HCT116 (cell line): Measurements from ENCODE around the gene WDR37. TPM values are rescaled to one million over a fixed set of nuclear protein-coding genes. Genes with fewer than 3 reads are reported as not detected.

ENCODE experiments used
- ATAC-seq: fragments of 200-7000 bp; cut with Tn5 transposase; 2 replicates; pipeline ENCODE4 v1.9.1; 2020; ENCODE audit warnings: mild to moderate bottlenecking, moderate library complexity
- BruUV-seq: library from RNA; stranded (reverse); fragments of 400-500 nt; replicated peaks from 2 replicates; lab custom pipeline; 2021; lab: Mats Ljungman, UMichigan
- CTCF ChIA-PET: fragments of 300-600 bp; sonication (Branson Sonifier 250); formaldehyde crosslinking; loops from one replicate; lab custom pipeline; 2021; ENCODE audit warnings: antibody characterized with exemption; lab: Charles Lee
- POLR2A ChIA-PET: fragments of 300-600, 350-600 bp; sonication (Branson Sonifier 250); formaldehyde crosslinking; loops from one replicate; lab custom pipeline; 2021; ENCODE audit warnings: antibody characterized with exemption; lab: Charles Lee
- RAD21 ChIA-PET, 2 experiments: fragments of 300-600 bp; sonication (Branson Sonifier 250); formaldehyde crosslinking; loops; one replicate each; lab custom pipeline; 2023; ENCODE audit warnings: low total read pairs in 2 of 2; ENCODE audit not compliant: uncharacterized antibody in 2 of 2, unreplicated experiment in 2 of 2, low non-redundant PET in 1 of 2; lab: Charles Lee
- DNase-seq: peaks from one replicate; pipeline ENCODE4 v3.0.0-alpha.2; 2010; ENCODE audit warnings: low read depth, low spot score
- H2AFZ ChIP-seq: fragments of 200-600 bp; shearing (Covaris generic), sonication (generic); 2 replicates; pipeline ENCODE4 v1.6.1; 2017; ENCODE audit warnings: low read depth, mixed run types, mixed read lengths, antibody characterized with exemption, low read length; ENCODE audit not compliant: poor library complexity, severe bottlenecking
- H3K27ac ChIP-seq: 2 replicates; pipeline ENCODE4 v1.5.1; 2012; ENCODE audit warnings: low read depth, low read length
- H3K27me3 ChIP-seq: fragments of 200-600 bp; sonication (generic); 2 replicates; pipeline ENCODE4 v1.6.1; 2016; ENCODE audit warnings: mixed run types, low read length, mixed read lengths; ENCODE audit not compliant: insufficient read depth
- H3K36me3 ChIP-seq, 2 experiments: fragments of 200-500 bp in 1 of 2; fragments of 200-600 bp in 1 of 2; sonication (Bioruptor generic) in 1 of 2; sonication (generic) in 1 of 2; 2 replicates each; pipeline versions ENCODE4 v1.5.1 to v1.6.1; 2014 to 2016; ENCODE audit warnings: low read length in 2 of 2, inconsistent platforms in 1 of 2, mixed read lengths in 1 of 2, mixed run types in 1 of 2; ENCODE audit not compliant: insufficient read depth in 2 of 2, control insufficient read depth in 1 of 2
- H3K4me1 ChIP-seq, 2 experiments: fragments of 200-600 bp in 1 of 2; sonication (generic) in 1 of 2; 2 replicates each; pipeline versions ENCODE4 v1.5.1 to v1.6.1; 2012 to 2017; ENCODE audit warnings: low read length in 2 of 2, inconsistent platforms in 1 of 2, mild to moderate bottlenecking in 1 of 2, mixed read lengths in 1 of 2, mixed run types in 1 of 2, moderate library complexity in 1 of 2; ENCODE audit not compliant: insufficient read depth in 2 of 2, control insufficient read depth in 1 of 2
- H3K4me2 ChIP-seq: fragments of 200-600 bp; sonication (generic); 2 replicates; pipeline ENCODE4 v1.6.1; 2017; ENCODE audit warnings: mixed run types, low read length, mixed read lengths
- H3K4me3 ChIP-seq, 2 experiments: fragments of 200-600 bp in 1 of 2; sonication (generic) in 1 of 2; replicated peaks in 1 of 2; 2 replicates each; pipeline ENCODE4 v1.5.1; 2011 to 2016; ENCODE audit warnings: low read length in 2 of 2, control low read depth in 1 of 2, low read depth in 1 of 2, mild to moderate bottlenecking in 1 of 2, mixed read lengths in 1 of 2, mixed run types in 1 of 2
- H3K79me2 ChIP-seq: fragments of 200-600 bp; sonication (generic); 2 replicates; pipeline ENCODE4 v1.6.1; 2017; ENCODE audit warnings: mild to moderate bottlenecking, mixed run types, low read length, moderate library complexity, mixed read lengths; ENCODE audit not compliant: insufficient read depth
- H3K9ac ChIP-seq: fragments of 200-600 bp; sonication (generic); 2 replicates; pipeline ENCODE4 v1.6.1; 2016; ENCODE audit warnings: low read length, mixed read lengths
- H3K9me2 ChIP-seq: fragments of 200-600 bp; sonication (generic), shearing (Covaris generic); 2 replicates; pipeline ENCODE4 v1.6.1; 2017; ENCODE audit warnings: mixed run types, mild to moderate bottlenecking, moderate library complexity; ENCODE audit not compliant: insufficient read depth
- H3K9me3 ChIP-seq, 2 experiments: fragments of 200-500 bp in 1 of 2; fragments of 200-600 bp in 1 of 2; sonication (Bioruptor generic) in 1 of 2; sonication (generic) in 1 of 2; 2 replicates each; pipeline ENCODE4 v1.6.1; 2014 to 2017; ENCODE audit warnings: low read length in 2 of 2, mixed read lengths in 2 of 2, inconsistent platforms in 1 of 2, low read depth in 1 of 2, mild to moderate bottlenecking in 1 of 2, mixed run types in 1 of 2, moderate library complexity in 1 of 2; ENCODE audit not compliant: control insufficient read depth in 1 of 2, insufficient read depth in 1 of 2
- H4K20me1 ChIP-seq: fragments of 200-600 bp; sonication (generic), shearing (Covaris generic); 2 replicates; pipeline ENCODE4 v1.6.1; 2017; ENCODE audit warnings: mixed run types, mild to moderate bottlenecking, moderate library complexity; ENCODE audit not compliant: insufficient read depth
- ATF3 ChIP-seq: IDR thresholded peaks from 2 replicates; pipeline ENCODE4 v1.6.1; 2012
- CBX3 ChIP-seq: IDR thresholded peaks from 2 replicates; pipeline ENCODE4 v1.6.1; 2012; ENCODE audit warnings: low read depth
- CEBPB ChIP-seq: IDR thresholded peaks from 2 replicates; pipeline ENCODE4 v1.6.1; 2012; ENCODE audit warnings: low read depth
- EGR1 ChIP-seq: IDR thresholded peaks from 2 replicates; pipeline ENCODE4 v1.6.1; 2012; ENCODE audit warnings: low read depth
- ELF1 ChIP-seq: IDR thresholded peaks from 2 replicates; pipeline ENCODE4 v1.6.1; 2012; ENCODE audit warnings: low read depth, borderline replicate concordance
- EZH2 ChIP-seq: fragments of 200-600 bp; sonication (generic); IDR thresholded peaks from 2 replicates; pipeline ENCODE4 v1.6.1; 2017; ENCODE audit warnings: antibody characterized with exemption, mixed run types
- EZH2phosphoT487 ChIP-seq: fragments of 200-600 bp; IDR thresholded peaks from 2 replicates; pipeline ENCODE4 v1.6.1; 2018; ENCODE audit warnings: antibody characterized with exemption, borderline replicate concordance
- FOSL1 ChIP-seq: IDR thresholded peaks from 2 replicates; pipeline ENCODE4 v1.6.1; 2012; ENCODE audit warnings: low read depth
- POLR2A ChIP-seq: IDR thresholded peaks from 2 replicates; pipeline ENCODE4 v1.7.0; 2011; ENCODE audit warnings: borderline replicate concordance; ENCODE audit not compliant: insufficient read depth, insufficient read length; ENCODE audit errors: extremely low read depth
- POLR2AphosphoS5 ChIP-seq: IDR thresholded peaks from 2 replicates; pipeline ENCODE4 v1.6.1; 2011; ENCODE audit warnings: mild to moderate bottlenecking, low read depth, low read length, moderate library complexity
- RAD21 ChIP-seq: IDR thresholded peaks from 2 replicates; pipeline ENCODE4 v1.6.1; 2012; ENCODE audit warnings: low read depth, mild to moderate bottlenecking
- SIN3A ChIP-seq: IDR thresholded peaks from 2 replicates; pipeline ENCODE4 v1.6.1; 2012; ENCODE audit warnings: low read depth
- SP1 ChIP-seq: IDR thresholded peaks from 2 replicates; pipeline ENCODE4 v1.6.1; 2012; ENCODE audit warnings: low read depth
- SRF ChIP-seq: IDR thresholded peaks from 2 replicates; pipeline ENCODE4 v1.6.1; 2012; ENCODE audit warnings: low read depth
- TCF7L2 ChIP-seq: IDR thresholded peaks from 2 replicates; pipeline ENCODE4 v1.7.0; 2011; ENCODE audit warnings: borderline replicate concordance, inconsistent platforms; ENCODE audit not compliant: insufficient read depth, insufficient read length; ENCODE audit errors: extremely low read depth
- YY1 ChIP-seq: IDR thresholded peaks from 2 replicates; pipeline ENCODE4 v1.6.1; 2011; ENCODE audit warnings: low read length, low read depth, moderate library complexity, mild to moderate bottlenecking; ENCODE audit not compliant: insufficient replicate concordance; ENCODE audit errors: extremely low read depth
- ZBTB33 ChIP-seq: IDR thresholded peaks from 2 replicates; pipeline ENCODE4 v1.6.1; 2011; ENCODE audit warnings: mild to moderate bottlenecking, low read length, moderate library complexity; ENCODE audit not compliant: insufficient replicate concordance; ENCODE audit errors: extremely low read depth
- ZFX ChIP-seq: fragments of 450-650 bp; IDR thresholded peaks from 2 replicates; pipeline ENCODE4 v1.6.1; 2017
- ZNF274 ChIP-seq: fragments of 200-500 bp; sonication (Bioruptor generic); IDR thresholded peaks from 2 replicates; pipeline ENCODE4 v1.6.1; 2014; ENCODE audit warnings: mild to moderate bottlenecking, low read depth, low read length, inconsistent platforms
- intact Hi-C: fragments of 100-400 bp; cut with micrococcal nuclease; formaldehyde crosslinking; loops from 2 replicates; pipeline ENCODE4 v1.10.0; 2022
- total RNA-seq: library from RNA; stranded (reverse); gene quantifications from one replicate; pipeline ENCODE4 v1.2.1, GENCODE V29; 2021; ENCODE audit not compliant: unreplicated experiment

The WDR37 gene
- total RNA-seq, 1 experiment from 2014 or later, result 9.1 TPM

- no peak overlapping the region for H3K9ac ChIP-seq
- no peaks in the 10 kb centered on the region for H4K20me1 ChIP-seq
- TF ChIP-seq SP1 (no peak), SRF (no peak), TCF7L2 (no peak), EGR1 (no peak), CBX3 (no peak), FOSL1 (no peak)
- H3K9me2 ChIP-seq, result no peaks in the 10 kb centered on the region
- H2AFZ ChIP-seq, result no peak overlapping the region
- H3K27me3 ChIP-seq, result peaks cover 29% of the 10 kb centered on the region
- no peak overlapping the region for H3K4me3 ChIP-seq
- intact Hi-C loops, result no loop called here
- H3K36me3 ChIP-seq, result no peaks in the 10 kb centered on the region
- H3K27ac ChIP-seq, result no peak overlapping the region
- ATAC-seq (no peak), DNase-seq (no peak)
- POLR2A ChIA-PET, result no interaction called here
- H3K9me3 ChIP-seq, result no peaks in the 10 kb centered on the region
- BruUV-seq, result no TSS peak
- no peaks in the 10 kb centered on the region for H3K79me2 ChIP-seq
- H3K4me1 ChIP-seq, result no peaks in the 10 kb centered on the region
- CTCF ChIA-PET, result no interaction called here
- H3K4me2 ChIP-seq, result no peak overlapping the region
- RAD21 ChIA-PET, result no interaction called here
Measured at GRCh38 chr10:1166101-1166827, 110.1 kb downstream of the WDR37 start.

GRCh38 chr10:1166828-1167275, 110.7 kb downstream of the WDR37 start:
- no peak for ATAC-seq
- Histone ChIP-seq H2AFZ (no peak overlapping the region), H3K79me2 (no peaks in the 10 kb centered on the region), H3K4me2 (no peak overlapping the region), H3K4me3 (no peak overlapping the region), H3K4me1 (no peaks in the 10 kb centered on the region), H3K9me2 (no peaks in the 10 kb centered on the region), H3K27ac (no peak overlapping the region), H3K9ac (no peak overlapping the region), H3K27me3 (peaks cover 29% of the 10 kb centered on the region), H3K36me3 (no peaks in the 10 kb centered on the region), H3K9me3 (no peaks in the 10 kb centered on the region), H4K20me1 (no peaks in the 10 kb centered on the region)
- no peak for DNase-seq
- no peak for TF ChIP-seq ZNF274
- no peak for TF ChIP-seq POLR2AphosphoS5
- no peak for TF ChIP-seq TCF7L2
- TF ChIP-seq ELF1, result no peak
- TF ChIP-seq ZFX, result no peak
- no peak for TF ChIP-seq CEBPB
- no peak for TF ChIP-seq ATF3
- TF ChIP-seq ZBTB33, result no peak
- no peak for TF ChIP-seq EZH2
- TF ChIP-seq RAD21, result no peak
- no peak for TF ChIP-seq CBX3
- TF ChIP-seq SIN3A, result no peak
- no peak for TF ChIP-seq YY1
- TF ChIP-seq SP1, result no peak
- no peak for TF ChIP-seq SRF
- no peak for TF ChIP-seq EGR1
- TF ChIP-seq POLR2A, result no peak
- TF ChIP-seq FOSL1, result no peak
- no peak for TF ChIP-seq EZH2phosphoT487
- intact Hi-C loops, result no loop called here
- no TSS peak for BruUV-seq
- POLR2A ChIA-PET, result no interaction called here
- RAD21 ChIA-PET, result no interaction called here
- CTCF ChIA-PET, result no interaction called here
